ENCODE data around the gene NF2. TPM values are rescaled to one million over a fixed set of nuclear protein-coding genes. Genes with fewer than 3 reads are reported as not detected.
A peak's percentile ranks its signal among the peaks of the same experiment; 100 is the strongest.

Gene NF2
- total RNA-seq, 1 experiment from 2014 or later: 56.9 TPM

- TF ChIP-seq ARID4B (CRISPR knock-in tag; IDR thresholded peaks at IDR 0.05; ENCODE audit: borderline replicate concordance) (no peak; the same call in 1 of the 2 replicates), NR1H2 (CRISPR knock-in tag; IDR thresholded peaks at IDR 0.05) (no peak), TEAD4 (CRISPR knock-in tag; IDR thresholded peaks at IDR 0.05) (no peak), GABPB1 (CRISPR knock-in tag; IDR thresholded peaks at IDR 0.05) (peak; percentile 65), ATF3 (CRISPR knock-in tag; conservative IDR thresholded peaks at IDR 0.05) (no peak), TCF7 (CRISPR knock-in tag; IDR thresholded peaks at IDR 0.05; ENCODE audit: low read depth) (peak; percentile 69; the same call in 1 of the 2 replicates), NR2C2 (CRISPR knock-in tag; IDR thresholded peaks at IDR 0.05) (no peak), TEAD1 (CRISPR knock-in tag; IDR thresholded peaks at IDR 0.05) (peak; percentile 30; the same call in 1 of the 2 replicates), FOXJ3 (CRISPR knock-in tag; IDR thresholded peaks at IDR 0.05; ENCODE audit: borderline replicate concordance) (no peak), ZNF425 (CRISPR knock-in tag; conservative IDR thresholded peaks at IDR 0.05) (no peak), MLX (CRISPR knock-in tag; IDR thresholded peaks at IDR 0.05) (no peak), ETV6 (CRISPR knock-in tag; IDR thresholded peaks at IDR 0.05) (peak; percentile 82), FOXK1 (CRISPR knock-in tag; IDR thresholded peaks at IDR 0.05) (peak; percentile 73), RELA (CRISPR knock-in tag; IDR thresholded peaks at IDR 0.05; ENCODE audit: borderline replicate concordance) (0 out of 2 replicates have a peak, but pooled peaks have one; percentile 29), ATF6 (CRISPR knock-in tag; IDR thresholded peaks at IDR 0.05) (no peak), CBFB (CRISPR knock-in tag; IDR thresholded peaks at IDR 0.05; ENCODE audit: low read depth) (0 out of 2 replicates have a peak, but pooled peaks have one; percentile 31), OVOL2 (CRISPR knock-in tag; IDR thresholded peaks at IDR 0.05; ENCODE audit: borderline replicate concordance) (no peak), GRHL2 (CRISPR knock-in tag; IDR thresholded peaks at IDR 0.05; ENCODE audit: insufficient replicate concordance, severe bottlenecking) (no peak), ZNF138 (CRISPR knock-in tag; conservative IDR thresholded peaks at IDR 0.05) (no peak), NFYB (CRISPR knock-in tag; conservative IDR thresholded peaks at IDR 0.05; ENCODE audit: low read depth) (peak; percentile 94), ZNF121 (CRISPR knock-in tag; IDR thresholded peaks at IDR 0.05) (no peak), ZBTB21 (CRISPR knock-in tag; IDR thresholded peaks at IDR 0.05; ENCODE audit: borderline replicate concordance) (no peak), SOX15 (CRISPR knock-in tag; IDR thresholded peaks at IDR 0.05) (no peak), MXD4 (CRISPR knock-in tag; IDR thresholded peaks at IDR 0.05; ENCODE audit: borderline replicate concordance) (no peak), FOXP4 (CRISPR knock-in tag; IDR thresholded peaks at IDR 0.05) (peak; percentile 29; the same call in 1 of the 2 replicates), FOXP1 (CRISPR knock-in tag; IDR thresholded peaks at IDR 0.05; ENCODE audit: borderline replicate concordance) (no peak; the same call in 1 of the 2 replicates), MAX (CRISPR knock-in tag; IDR thresholded peaks at IDR 0.05) (peak; percentile 26; the same call in 1 of the 2 replicates), ELF4 (CRISPR knock-in tag; IDR thresholded peaks at IDR 0.05; ENCODE audit: low read depth) (no peak)
Measured at GRCh38 chr22:29603358-29604075, at the start of gene NF2 (continued).

All from WTC11 (cell line).